ENCODE measurements around the gene PIGO.

Gene PIGO

DNA sequence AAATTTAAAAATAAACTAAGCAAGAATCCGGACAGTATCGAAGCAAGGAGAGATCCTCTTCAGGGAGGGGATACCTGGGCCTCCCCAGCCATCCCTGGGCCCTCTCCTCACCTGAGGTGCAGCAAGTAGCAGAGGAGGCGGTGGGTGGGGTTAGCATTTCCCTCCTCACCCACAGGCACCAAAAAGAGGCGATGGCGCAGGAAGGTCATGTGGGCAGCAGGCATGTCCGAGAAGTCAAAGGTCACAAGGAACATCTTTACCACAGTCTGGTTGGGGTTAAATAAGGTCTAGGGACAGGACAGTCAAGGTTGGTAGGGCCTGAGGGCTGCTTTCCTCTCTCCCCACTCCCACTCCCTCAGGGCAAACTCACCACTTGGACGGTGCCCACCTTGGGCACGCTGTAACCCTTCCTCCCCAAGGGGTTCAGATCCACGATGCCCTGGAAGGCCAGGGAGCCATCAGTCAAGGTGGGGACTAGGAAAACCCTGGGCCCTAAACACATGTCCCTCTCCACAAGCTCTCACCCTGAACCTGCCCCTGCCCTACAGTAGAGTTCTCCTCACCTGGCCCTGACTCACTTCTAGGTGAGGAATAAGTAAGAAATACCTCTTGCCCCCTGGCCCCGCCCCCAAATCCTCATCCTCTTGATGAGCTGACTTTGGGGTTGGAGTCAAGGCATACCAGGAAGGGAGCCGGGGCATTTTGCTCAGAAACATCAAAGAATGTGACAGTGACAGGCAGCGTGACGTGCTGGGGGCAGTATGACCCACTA, 9.4 kb upstream of the PIGO start:
- DNase-seq = no peak

DNA sequence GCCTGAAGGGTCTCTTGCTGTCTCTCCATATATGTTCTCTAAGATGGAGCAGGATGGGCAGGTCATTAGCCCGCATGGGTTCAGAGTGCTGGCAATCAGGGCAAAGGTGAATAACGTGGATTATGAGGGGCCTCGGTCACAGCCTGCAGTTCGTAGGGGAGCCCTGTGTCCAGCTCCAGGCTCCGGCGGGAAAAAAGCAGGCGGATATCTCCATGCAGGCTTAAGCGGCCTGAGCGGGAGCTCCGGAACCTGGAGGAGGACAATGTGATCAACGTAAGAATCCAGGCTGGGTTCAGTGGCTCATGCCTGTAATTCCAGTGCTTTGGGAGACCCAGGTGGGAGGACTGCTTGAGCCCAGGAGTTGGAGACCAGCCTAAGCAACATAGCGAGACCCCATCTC, 8.7 kb upstream of the PIGO start:
- DNase-seq = no peak

DNA sequence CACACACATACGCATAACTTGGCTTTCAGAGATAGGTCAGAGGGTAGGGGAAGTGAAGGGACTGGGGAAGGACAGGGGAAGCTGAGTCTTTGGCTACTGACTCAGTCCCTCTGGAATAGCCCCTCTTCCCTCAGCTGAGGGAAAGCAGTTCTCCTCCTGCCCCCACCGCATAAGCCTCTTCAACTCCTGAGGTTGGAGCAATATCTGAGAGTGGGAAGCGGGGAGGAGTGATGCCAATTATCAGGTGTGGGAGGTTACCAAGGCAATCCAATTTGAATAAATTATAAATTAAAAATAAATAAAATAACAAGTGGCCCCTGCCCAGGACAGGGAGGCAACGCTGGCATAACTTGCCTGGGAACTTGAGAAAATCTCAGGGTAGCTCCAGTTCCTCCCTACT, 8.2 kb upstream of the PIGO start:
- no peak for DNase-seq

DNA sequence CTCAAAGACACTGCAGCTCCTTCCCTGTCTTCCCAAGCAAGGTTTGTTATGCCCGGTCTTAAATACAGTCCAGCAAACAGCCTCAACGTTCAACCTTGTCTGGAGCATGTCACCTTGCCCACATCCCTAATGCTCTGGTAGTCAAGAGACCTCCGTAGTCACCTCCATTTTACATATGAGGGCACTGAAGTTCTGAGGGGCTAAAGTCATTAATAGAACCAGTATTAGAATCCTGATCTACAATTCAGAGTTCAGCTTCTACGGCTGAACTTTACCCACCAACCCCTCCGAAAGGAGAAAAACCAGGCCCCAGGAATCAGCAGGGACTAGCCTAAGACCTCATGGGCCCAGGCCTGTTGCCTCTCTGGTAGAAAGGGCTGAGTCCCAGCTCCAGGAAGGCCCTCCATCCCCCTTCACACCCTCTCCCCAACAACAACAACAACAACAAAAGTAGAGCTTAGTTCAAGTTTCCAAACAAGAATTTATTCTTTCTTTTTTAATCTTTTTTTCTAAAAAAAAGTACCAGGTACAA, 7.3 kb upstream of the PIGO start:
- no peak for DNase-seq

DNA sequence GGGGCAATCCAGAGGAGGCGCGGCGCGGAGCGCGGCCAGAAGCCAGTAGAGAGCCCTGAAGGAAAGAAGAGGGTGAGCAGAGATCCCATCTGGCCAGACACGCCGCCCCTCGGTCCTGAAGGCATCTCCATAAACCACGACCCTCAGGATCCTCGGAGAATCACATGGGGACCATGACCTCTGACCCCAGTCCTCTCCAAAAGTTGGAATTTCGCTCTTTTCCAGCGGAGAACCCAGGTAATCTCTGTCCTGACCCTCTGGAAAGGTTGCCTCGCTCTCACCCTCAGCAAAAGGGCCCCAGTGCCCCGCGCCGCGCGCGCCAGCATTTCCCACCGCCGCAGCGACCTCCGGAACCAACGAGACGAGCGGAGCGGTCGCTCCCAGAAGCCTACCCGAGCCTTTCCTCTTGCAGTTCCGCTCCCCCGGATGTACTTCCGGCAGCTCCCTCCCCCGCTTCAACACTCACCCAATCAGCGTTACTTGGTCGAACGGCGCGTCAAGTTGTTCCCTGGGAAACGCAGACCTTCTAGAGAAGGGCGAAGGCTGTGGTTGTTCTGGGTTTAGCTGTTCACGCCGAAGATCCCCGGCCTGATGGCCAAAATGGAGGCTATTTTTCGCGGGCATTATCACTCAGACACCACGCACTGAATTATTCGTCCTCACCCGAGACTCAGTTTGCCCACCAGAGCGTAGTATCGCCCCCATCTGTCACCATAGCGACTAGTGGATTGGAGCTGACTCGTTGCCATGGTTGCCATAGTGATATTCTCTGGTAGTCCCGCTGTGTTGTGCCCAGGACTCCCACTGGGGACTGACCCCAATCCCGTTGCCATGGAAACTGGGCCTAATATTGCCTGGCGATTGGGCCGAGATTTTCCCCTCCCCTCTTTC, 6.6 kb upstream of the PIGO start, which contains the start of gene STOML2:
STOML2 (minus strand) TSS at position 363 of the 891 bp plus-strand sequence; CDS start at position 326, 37 bp downstream.
- DNase-seq = peak; percentile 97

DNA sequence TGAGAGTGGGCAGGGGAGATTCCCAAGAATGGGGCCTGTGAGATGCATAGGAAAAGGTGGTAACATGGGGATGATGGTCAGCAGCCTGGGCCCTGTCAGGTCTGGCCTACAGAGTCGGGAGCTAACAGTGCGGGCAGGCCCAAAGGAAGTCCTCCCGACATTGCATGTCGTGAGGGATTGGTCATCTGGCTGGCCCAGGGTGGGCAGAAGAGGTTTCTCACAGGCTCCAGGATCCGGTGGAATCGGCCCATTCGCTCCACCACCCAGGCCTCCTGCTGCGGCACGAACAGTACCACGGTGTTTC, 6.0 kb upstream of the PIGO start:
- DNase-seq = no peak

DNA sequence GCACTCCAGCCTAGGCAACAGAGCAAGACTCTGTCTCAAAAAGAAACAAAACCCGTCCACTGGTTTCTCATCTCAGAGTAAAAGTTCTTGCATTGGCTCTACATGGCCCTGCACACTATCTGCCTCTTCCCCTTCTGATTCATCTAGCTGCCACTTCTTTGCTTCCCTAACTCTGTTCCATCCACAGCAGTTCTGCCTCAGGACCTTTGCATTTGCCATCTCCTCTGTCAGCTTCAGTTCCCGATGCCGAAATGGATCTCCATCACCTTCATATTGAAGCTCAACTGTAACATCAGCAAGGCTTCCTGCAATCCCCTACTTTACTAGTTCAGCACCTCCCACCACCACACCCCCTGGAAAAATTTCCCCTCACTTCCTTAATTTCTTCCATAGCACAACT, 1.2 kb upstream of the PIGO start:
- DNase-seq = no peak

DNA sequence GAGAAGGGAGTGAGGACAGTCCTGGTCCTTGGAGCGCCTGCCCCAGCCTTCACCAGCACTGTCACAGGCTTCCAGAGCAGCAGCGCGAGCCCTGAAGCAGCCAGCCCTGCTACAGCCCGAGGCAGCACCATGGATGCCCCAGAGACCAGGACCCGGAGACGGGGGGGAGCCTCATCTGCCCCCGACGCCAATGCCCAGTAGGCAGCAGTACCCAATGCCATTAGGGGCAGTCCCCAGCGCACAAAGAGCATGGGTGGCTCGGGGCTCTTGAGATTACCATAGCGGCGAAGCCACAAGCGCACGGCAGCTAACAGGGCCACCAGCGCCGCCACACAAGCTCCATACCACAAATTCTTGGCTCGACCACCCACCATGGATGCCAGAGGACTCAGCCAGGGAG, 4.9 kb downstream of the PIGO start:
- no peak for DNase-seq

DNA sequence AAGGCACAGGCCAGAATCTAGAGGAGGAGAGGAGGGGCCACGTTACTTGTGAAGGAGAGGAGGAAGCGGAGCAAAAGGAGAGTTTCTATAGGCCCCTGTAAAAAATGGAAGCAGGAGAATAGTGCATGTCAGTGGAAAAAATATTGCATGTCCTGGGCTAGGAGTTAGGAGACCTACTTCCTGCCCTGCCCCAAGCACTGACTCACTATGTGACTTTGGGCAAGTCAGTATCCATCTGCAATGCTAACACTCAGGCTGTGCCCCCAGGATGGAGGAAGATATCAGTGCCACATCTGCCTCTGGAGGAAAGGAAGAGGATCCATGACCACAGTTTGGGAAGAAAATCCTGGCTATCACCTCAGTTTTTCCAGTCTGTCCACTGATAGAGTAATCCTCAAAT, 7.0 kb downstream of the PIGO start:
- no peak for DNase-seq

DNA sequence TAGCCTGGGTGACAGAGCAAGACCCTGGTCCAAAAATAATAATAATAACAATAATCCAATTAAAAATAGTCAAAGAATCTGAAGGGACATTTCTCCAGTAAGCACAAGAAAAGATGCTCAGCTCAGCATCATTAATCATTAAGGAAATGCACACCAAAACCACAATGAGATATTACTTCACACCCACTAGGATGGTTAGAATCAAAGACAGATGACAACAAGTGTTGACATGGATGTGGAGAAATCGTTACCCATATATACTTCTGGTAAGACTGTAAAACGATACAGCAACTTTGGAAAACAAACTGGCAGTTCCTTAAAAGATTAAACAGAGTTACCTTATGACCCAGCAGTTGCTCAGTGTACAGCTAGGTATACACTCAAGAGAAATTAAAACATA, 11.3 kb downstream of the PIGO start:
- DNase-seq = no peak

DNA sequence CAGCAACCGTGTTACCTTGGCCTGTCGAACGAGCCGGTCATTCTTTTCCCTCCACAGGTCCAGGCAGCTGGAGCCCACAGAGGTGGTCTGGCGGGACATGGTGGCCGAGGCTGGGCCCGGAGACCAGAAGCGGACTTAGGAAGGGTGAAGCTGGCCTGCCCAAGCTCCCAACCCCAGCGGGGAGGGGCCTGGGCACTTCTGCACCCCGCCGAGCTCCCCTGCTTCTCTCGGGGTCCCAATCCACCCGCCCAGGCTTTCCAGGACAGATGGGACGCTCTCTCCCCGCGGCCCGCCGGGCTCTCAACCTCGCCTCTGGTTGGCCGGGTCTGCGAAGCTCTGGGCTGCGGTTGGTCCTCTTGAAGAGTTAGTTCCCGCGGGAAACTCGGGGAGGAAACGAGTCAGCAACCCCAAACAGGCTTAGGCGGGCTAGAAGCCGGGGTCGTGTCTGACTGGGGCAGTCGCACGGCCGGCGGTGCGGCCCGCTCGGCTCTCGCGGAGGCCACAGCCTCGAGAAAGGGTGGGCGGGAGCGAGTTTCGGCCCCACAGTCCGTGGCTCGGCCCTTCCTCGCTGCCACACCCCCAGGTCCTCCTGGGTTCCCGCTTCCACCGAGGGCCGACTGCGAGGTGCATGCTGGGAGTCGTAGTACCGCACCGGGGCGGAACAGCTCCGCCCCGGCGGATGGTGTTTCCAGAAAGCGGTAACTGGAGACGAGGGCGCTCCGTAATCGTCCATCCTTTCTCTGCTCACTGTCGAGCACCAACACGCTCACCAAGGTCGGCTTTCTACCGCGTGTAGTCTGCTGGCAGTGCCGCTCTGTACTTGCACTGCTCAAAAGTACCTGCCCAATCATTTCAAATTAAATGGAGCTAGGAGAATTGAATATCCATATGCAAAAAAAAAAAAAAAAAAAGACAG, 16.7 kb downstream of the PIGO start, which contains the start of gene FANCG:
FANCG (minus strand) TSS at position 517 of the 916 bp plus-strand sequence; CDS start at position 99, 418 bp downstream.
- peak; percentile 94 for DNase-seq

DNA sequence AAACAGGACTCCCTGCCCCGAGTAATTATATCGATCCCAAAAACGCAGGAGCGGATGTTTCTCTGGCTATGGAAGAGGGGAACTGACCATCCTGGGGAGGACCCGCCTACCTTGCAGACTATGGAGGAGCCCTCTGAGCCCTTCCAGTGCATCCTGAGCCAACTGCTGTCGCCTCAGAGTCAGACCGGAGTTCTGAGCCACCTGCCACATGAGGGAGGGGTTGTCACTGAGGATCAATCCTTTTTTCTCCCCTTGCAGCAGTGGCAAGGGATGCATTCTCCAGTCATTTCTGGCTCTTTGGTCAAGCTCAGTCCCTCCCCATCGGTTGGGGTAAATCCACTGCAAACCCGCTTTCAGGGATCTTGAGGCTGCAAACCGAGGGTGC, 17.4 kb downstream of the PIGO start:
- no peak for DNase-seq

DNA sequence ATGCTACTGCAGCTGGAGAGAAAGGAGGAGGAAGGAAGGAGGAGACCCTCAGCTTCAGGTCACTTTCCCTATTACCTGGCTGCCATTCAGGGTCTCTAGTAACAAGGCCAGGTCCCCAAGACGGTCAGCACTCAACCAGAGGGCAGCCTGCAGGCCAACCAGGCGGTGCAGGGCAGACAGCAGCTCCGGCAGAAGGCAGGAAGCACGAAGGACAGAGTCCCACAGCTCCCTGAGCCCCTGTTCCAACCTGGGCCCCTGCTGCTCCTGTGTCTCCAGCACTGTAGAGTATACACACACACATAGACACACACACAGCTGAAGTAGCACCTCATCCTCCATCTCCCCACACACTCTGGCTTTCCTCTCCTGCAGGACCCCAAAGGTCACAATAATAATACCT, 18.3 kb downstream of the PIGO start:
- DNase-seq = no peak

DNA sequence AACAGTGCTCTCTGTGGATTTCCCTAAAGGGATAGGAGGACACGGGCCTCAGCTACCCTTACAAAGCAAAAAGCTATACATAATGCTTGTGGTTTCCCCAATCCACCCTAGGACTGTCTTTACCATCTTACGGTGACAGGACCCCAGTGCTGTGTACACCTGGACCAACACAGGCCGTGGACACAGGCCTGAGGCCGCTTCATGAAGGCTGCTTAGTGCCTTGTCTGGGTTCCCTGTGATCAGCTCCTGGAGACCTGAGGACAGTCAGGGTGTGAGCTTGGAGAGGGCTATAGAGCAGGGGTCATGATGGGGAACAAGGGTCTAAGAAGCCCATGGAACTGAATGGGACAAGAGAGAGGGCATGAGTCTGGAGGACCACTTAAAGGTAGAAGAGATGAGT, 19.5 kb downstream of the PIGO start:
- no peak for DNase-seq

DNA sequence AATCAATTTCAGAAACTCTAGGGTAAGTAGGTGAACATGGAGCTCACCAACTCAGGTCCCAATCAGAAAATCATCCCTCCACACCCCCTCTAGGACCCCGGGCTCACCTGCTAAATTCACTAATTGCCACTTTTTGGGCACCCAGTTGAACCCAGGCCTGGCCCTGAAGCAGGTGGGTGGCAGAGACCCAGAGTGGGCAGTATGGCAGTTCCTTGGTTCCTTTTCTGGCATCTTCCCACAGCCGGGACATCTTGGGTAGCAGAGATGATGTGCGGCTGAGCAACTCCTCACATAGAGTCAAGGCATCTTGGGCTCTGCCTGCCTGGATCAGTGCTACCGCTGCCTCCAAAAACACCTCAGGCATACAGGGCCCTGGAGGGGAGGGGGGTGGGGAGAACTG, 21.0 kb downstream of the PIGO start:
- no peak for DNase-seq

DNA sequence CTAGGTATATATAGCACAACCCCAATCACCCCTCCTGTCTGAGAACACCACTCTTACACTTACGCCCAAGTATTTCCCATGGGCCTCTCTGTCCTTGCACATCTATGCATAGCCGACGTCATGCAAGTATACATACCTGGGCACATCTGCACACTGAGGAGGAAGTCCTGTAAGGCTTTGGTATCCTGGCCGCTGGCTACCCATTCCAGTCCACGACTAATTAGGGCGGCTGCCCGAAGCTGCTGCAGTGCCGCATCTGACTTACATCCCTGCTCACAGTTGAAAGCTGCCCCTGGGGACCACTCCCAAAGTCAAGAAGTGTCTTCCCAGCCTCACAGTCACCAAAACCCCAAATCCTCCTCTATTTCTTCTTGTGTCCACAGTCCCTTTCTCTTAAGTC, 21.6 kb downstream of the PIGO start:
- DNase-seq = no peak

DNA sequence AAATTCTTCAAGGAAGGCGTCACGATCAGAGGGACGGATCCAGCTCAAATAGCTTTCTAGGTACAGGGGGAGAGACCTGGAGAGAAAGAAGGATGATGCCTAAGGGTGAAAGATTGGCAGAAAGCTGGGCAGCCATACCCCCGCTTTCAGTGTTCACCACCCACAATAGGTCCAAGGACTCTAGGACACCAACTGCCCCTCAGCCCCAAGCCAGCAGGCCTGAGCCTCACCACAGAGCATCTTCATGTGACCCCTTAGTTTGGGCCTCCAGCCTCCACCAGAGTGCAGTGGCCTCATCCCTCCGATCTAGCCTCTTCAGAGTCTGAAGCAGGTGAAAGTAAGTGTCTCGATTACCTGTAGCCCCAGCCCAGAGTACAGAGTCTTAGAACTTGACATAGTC, 22.2 kb downstream of the PIGO start:
- no peak for DNase-seq

DNA sequence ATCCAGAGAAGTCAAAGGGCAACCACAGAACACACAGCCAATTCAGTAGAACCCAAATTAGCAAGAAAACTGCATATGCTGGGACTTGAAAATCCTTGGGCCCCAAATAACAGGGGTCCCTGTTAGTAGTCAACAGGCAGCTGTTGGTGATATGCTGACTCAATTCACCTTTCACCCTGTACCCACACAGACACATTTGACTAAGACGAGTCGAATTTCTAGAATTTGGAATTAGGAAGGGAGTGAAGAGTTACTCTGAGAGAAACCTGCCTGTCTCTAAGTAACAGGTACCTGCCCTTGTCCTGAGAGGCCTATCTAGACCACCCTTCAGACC, 23.1 kb downstream of the PIGO start:
- no peak for DNase-seq

DNA sequence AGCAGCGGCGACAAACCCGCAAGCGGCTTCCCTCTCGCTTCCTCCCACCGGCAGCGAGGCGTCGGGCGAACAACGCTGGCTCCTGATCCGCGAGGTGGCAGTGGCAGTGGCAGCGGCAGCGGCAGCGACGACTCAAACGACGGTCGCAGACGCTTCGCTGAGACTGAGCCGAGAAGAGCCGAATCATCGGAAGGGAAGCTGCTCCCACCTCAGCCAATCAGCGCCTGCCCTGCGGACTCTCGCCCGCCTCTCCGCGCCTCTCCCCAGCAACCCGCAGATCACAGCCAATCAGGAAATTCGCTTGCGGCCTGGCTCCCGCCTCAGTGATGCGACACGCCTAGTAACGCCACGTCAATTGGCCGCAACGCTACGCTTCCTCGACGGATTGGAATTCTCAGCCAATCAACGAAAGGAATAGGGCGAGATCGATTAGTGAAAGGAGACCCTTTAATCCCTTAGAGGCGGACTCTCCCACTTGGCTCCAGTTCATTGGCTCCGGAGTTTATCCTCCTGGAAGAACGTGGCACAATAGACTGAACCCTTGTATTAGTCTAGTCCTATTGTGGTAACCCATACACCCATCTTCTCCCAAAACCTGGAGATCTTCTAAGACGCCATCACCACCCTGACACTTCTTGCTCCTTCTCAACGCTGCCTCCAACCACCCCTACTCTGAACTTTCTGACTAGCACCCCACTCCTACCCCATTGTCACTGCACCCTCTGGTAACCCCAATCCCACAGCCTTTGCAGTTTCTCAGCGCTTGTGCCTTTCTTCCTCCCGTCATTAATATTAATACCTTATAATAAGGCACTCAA, 23.7 kb downstream of the PIGO start, which contains the start of gene VCP:
VCP (minus strand) TSS at position 165 of the 818 bp plus-strand sequence. CDS start 272 bp downstream, outside the sequence.
- peak; percentile 99 for DNase-seq

DNA sequence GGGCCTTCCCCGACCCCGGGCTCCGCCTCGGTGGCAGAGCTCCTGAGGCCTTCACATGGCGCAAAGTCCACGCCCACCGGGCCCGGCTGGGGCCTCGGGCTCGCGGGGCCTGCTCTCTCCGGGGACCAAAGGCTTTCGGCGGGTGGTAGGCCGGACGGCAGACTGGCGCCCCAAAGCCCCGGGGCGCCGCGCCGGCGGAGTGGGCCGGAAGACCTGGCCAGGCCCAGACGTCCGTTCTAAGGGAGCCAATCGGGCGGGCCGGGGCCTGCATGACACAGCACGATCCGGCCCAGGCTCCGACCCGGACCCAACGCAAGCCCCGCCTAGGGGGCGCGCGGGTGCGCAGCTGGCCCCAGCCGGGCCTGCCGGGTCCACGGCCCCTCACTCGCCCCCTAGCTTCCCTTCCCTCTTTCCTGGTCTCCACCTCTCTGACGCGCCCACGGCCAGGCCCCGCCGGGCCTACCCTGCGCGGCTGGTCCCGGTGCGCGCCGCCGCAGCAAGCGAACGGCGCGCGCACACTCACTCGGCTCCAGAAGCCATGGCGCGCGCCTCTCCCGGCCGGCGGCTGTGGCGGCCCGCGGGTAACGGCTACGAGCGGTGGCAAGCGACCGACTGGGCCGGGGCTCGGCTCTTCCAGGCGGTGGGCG, 24.5 kb downstream of the PIGO start:
- DNase-seq = peak; percentile 93
